Regular cardiac myocyte (primary cell): ENCODE measurements around the gene SON. TPM values are rescaled to one million over a fixed set of nuclear protein-coding genes. Genes with fewer than 3 reads are reported as not detected.

ENCODE experiments used
- total RNA-seq: library from RNA; depleted of rRNA; stranded (reverse); fragments of >200 nt; gene quantifications from 2 replicates; pipeline ENCODE4 v1.2.3, GENCODE V29; 2014

SON gene, protein sequence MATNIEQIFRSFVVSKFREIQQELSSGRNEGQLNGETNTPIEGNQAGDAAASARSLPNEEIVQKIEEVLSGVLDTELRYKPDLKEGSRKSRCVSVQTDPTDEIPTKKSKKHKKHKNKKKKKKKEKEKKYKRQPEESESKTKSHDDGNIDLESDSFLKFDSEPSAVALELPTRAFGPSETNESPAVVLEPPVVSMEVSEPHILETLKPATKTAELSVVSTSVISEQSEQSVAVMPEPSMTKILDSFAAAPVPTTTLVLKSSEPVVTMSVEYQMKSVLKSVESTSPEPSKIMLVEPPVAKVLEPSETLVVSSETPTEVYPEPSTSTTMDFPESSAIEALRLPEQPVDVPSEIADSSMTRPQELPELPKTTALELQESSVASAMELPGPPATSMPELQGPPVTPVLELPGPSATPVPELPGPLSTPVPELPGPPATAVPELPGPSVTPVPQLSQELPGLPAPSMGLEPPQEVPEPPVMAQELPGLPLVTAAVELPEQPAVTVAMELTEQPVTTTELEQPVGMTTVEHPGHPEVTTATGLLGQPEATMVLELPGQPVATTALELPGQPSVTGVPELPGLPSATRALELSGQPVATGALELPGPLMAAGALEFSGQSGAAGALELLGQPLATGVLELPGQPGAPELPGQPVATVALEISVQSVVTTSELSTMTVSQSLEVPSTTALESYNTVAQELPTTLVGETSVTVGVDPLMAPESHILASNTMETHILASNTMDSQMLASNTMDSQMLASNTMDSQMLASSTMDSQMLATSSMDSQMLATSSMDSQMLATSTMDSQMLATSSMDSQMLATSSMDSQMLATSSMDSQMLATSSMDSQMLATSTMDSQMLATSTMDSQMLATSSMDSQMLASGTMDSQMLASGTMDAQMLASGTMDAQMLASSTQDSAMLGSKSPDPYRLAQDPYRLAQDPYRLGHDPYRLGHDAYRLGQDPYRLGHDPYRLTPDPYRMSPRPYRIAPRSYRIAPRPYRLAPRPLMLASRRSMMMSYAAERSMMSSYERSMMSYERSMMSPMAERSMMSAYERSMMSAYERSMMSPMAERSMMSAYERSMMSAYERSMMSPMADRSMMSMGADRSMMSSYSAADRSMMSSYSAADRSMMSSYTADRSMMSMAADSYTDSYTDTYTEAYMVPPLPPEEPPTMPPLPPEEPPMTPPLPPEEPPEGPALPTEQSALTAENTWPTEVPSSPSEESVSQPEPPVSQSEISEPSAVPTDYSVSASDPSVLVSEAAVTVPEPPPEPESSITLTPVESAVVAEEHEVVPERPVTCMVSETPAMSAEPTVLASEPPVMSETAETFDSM (N-terminal part only)
- total RNA-seq, result 108 and 118 TPM in 2 replicates

DNA sequence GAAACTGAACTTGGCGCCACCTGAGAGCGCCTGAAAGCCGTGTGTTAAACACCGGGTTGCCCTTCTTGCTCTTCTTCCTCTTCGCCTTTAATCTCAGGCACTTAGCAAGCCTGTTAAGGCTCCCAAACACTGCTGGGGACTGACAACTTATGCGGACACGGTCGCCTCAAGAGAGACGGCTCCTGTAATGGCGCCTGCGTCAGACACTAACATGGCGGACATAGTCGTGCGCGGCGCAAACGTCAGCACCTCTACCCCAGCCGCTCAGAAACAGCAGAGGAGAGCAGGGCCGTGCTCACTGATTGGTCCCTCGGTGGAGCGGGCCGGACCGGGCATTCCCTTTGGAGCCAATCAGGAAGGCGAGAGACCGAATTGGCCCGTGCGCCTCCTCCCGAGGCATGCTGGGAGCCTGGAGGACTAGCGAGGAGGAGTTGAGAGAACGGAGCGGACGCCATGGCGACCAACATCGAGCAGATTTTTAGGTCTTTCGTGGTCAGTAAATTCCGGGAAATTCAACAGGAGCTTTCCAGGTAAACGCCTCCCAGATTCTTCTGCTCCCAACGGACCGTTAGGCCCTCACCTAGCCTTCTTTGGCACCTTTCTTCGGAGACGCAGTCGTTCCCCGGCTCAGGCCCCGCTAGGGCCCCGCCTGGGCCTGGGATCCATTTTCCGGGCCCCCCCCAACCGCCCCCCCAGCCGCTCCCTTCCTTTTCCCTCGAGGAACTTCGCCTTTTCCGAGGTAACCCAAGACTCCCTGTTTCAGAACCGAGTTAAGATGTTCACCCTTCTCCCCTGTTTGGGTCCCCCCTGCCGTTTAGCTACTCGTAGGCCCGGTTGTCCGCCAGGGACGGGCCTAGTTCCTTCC is at the start of gene SON:
Gene SON, plus strand, starts transcription at position 399 of the 865 bp plus-strand sequence. Its CDS starts 55 bp downstream, at position 454.

DNA sequence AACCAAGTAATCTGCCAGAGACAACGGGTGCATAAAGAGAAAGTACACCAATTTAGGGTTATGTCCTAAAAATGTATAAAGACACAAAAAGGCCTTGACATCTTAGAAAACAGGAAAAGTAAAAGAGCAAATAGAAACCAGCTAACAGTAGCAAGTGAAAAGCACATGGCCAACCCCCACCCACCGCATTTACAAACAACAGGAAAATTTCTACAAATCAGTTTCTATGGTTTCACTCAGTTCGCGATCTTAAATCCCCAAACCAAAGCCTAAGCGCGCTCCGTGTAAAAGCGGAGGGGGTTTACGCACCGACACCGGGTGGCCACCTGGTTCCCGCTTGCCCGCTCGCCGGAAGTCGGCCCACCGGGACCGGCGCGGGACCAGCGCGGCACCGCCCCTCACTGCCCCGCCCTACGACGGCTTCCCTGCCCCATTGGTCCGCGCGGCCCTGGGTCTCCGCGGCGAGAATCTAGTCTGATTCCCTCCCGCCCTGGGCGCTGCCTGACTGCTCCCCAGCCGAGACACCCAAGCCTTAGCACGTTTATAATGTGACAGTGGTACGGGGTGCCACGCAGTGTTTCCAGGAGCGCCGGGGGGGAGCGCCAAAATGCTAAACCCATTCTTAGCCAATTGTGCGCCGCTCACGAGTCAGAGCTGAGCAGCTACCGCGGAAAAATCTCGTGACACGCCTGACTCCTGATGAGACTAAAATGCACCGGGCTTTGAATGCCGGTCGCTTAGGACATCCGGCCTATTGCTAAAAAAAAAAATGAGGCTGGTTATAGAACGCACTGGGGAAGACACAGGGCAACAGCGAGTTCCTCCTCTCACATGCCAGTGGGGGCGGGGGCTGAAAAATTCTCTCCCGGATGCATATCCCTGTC is 840 bp upstream of the SON start, which contains the start of gene GART:
Gene GART, minus strand, starts transcription at position 362 of the 884 bp plus-strand sequence. CDS start 2,802 bp downstream, outside the sequence.

DNA sequence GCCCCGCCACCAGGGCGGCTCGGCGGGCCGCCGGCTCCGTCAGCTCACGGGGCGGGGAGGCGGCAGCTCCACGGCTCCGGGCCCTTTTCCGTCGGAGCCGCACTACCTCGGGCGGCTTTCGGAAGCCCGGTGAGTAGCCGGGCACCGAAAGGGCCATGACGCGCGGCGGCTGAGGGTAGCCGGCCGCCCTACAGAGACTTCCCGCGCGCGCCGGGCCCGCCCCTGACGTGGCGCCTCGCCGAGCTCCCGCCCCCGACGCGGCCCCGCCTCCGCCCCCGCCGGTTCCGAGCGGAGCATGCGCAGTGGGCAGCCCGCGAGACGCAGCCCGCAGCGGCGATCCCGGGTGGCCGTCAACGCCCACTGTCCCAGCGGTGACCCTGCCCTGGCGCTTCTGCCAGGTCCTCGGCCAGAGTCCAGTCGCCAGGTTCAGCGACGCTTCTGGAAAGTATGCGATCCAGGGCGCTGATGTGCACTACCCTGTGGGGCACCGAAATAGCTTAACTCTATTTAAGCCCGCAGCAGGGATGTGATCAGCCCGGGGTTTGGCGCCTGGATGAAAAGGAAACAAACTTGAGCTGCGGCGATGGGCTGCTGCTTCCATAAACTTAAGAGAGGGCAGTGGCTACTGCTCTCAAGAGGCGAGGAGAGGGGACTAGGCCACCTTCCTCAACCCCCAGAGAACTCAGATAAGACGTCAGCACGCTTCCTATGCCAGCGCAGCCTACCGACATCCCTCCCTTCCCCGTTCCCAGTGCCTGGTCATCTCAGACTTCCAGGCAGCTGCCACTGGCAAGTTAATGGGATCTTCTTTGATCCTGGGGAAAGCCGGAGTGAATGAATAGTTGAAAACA is 45.9 kb downstream of the SON start, which contains the start of gene DONSON:
Gene DONSON, minus strand, starts transcription at position 200 of the 851 bp plus-strand sequence. Its CDS starts 43 bp downstream, at position 157.

Other genes with a start within 250 kb of the SON start
- 22.4 and 25.1 TPM in 2 replicates for gene IFNAR1, start 218.1 kb upstream of the SON start, total RNA-seq
- 51.2 and 64.8 TPM in 2 replicates for gene IFNGR2, start 139.6 kb upstream of the SON start, total RNA-seq
- gene TMEM50B, start 63.1 kb upstream of the SON start, total RNA-seq, result 33.0 and 56.7 TPM in 2 replicates
- gene DNAJC28, start 51.3 kb upstream of the SON start, total RNA-seq, result 1.7 and 2.0 TPM in 2 replicates
- 53.0 and 132 TPM in 2 replicates for gene GART, start 921 bp upstream of the SON start, total RNA-seq
- gene DONSON, start 45.6 kb downstream of the SON start, total RNA-seq, result 15.2 and 24.2 TPM in 2 replicates
- 23.6 and 28.8 TPM in 2 replicates for gene CRYZL1, start 98.7 kb downstream of the SON start, total RNA-seq
- gene ITSN1, start 99.5 kb downstream of the SON start, total RNA-seq, result 59.4 and 64.8 TPM in 2 replicates